NCI-H510A (cell line): ENCODE measurements around the gene EBF3.

ENCODE experiments used
- DNase-seq: peaks from one replicate; lab custom pipeline; 2025; lab: John Stamatoyannopoulos, UW

The EBF3 gene

DNA sequence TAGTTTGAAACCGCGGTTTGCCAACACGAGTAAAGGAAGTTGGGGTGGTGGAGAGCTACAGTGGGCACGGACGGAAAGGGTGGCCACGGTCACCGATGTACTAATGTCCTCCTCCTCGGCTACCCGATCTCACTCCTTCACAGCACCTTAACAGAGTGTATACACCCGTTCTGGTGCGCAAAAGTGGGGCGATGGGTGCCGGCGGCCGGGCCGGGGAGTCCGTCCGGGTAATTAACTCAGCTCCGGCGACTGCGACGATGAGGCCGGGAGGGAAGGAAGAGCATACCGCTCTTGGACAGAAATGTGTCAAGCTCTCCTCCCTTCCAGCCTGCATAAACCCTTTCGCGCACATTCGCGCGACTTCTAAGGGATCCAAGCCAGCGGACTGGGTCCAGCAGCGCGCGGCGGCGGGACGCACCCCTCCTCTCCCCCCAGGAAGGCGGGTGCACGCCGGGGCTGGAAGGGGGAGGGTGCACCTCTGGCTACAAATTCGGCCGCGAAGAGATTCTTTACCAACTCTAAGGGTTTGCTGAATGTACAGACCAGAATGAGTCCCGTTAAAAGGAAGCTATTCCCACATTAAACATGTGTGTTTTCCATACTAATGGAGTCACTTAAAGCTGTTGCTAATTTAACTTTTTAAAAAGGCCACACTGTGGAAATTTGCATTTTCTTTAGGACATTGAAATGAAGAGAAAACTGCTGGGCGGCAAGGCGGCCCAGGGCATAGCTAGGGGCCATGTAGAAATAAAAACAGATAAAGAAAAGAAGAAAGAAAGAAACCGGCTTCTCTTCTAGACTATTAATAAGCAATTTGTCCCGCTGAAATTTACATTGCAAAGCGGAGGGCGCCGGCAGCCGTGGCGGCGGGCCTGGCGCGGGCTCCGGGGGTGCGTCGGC lies 6.6 kb upstream of the EBF3 start:
- DNase-seq, result no peak

DNA sequence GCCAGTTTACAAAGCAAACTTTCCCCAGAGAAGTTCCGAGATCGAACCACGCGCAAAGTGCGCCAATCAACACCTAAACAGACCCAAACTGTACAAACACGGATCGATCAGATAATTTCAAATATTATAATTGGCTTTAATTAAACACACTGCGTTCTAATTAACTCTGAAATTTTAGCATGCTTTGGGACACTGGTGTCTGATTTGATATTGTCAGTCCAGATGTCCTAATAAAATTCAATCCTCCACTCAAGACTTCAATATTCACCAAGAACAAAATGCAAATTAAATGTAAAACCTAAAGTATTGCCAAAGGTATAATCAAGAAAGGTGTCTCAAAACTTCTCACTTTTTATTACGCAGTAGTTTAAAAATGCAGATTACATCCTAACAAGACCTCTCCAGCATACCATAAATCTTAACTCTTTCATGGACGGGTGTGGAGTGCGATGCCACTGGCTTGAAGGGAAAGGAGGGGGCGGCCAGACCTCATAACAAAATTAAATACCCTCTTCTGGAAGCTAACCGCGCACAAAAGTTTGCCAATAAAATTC lies 5.9 kb upstream of the EBF3 start:
- no peak for DNase-seq

DNA sequence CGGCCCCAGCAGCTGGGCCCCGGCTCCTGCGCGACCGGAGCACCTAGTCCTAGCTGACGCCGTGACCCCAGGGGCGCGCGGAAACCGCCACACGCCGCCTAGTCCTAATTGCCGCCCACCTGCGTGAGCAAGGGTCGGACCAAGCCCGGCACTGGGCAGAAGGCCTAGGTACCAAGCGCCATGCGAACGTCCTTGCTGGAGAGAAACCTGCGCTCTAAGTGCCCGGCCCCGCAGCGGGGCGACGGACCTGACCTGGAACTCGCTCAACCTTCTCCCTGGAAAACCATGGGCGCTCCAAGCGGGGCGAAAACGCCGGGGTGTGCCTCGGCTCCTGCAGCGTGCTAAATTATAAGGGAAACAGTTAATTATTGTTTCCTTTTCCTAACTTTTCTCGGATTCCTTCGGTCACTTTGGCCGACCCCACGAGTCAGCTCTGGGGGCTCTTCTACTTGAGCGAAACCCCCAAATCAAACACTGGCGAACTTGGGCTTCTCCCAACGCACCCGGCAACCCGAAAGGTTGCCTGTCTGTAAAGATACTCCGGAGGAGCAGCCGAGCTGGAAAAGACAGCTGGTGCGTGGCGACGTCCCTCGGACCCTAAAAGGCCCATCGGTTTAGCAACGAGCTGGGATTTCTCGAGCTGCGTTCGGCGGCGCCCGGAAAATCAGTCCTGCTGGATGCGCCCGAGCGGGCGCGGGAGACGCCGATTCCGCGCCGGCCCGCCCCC lies 5.3 kb upstream of the EBF3 start:
- no peak for DNase-seq

DNA sequence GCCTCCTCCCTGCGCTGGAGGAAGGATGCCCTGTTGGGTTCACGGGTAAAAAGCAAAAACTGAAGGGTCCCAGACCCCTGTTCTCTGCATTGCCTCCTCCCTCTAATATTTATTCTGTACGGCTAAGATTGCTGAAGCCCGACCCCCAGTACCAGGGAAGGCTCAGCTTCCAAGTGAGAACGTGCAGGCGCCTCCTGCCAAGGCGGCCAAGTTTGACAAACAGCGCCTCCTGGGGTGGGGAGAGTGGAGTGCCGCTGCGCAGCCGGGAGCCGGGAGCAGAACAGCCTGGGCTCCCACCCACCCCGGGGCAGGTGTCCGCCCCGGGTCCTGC lies 4.7 kb upstream of the EBF3 start:
- no peak for DNase-seq

DNA sequence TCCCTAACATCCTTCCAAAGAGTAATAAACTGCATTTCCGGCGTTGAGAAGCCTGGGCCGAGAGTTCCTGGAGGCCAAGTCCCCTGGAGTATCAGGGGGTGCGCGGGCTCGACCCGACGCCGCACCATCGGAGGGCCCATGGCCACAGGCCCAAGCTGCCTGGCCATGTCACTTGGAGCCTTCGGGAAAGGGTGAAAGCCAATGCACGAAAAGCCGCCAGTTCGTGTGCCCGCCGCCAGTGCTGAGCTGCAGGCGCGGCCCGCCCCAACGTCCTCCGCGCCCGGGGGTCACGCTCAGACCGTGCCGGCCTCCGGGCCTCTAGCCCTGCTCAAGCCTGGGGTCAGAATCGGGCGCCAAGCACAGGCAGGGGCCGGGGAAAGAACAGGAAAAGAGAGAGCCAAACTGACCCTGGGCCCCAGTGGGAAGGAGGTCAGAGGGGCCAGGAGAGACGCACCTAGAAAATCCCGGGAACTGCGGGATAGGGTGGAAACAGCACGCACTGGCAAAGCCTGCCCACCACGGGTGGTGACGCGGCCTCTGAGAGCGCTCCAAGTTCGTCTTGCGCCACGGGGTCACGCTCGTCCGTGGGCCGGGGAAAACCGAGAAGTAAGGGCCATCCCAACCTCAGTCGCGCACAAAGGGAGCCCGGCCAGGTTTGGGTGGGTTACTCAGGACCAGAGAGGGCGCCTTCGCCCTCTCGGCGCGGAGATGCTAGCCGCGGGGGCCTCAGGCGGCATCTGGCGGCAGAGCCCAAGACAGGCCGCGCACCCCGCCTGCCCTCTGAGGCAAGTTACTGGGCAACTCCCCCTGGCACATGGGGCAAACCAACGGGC lies 4.2 kb upstream of the EBF3 start:
- DNase-seq, result no peak

DNA sequence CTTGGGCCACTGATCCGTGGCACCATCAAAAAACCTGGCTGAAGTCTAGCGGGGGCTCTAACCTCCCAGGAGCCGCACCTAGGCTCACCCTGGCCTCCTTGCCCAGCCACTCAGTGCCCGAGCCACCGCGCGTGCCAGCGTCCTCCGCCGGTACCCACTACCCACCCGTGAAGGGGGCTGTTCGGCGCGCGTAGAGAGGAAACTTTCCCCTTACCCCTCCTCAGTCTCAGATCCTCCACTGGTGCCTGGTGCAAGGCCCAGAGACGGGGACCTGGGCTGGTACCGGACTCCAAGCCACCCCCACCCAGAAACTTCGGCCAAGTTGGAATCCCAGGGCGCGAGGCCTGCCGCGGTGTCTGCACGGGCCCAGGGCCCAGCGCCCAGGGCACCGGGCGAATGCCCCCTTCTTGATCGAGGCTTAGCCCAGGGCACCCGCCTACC lies 3.5 kb upstream of the EBF3 start:
- DNase-seq, result no peak

DNA sequence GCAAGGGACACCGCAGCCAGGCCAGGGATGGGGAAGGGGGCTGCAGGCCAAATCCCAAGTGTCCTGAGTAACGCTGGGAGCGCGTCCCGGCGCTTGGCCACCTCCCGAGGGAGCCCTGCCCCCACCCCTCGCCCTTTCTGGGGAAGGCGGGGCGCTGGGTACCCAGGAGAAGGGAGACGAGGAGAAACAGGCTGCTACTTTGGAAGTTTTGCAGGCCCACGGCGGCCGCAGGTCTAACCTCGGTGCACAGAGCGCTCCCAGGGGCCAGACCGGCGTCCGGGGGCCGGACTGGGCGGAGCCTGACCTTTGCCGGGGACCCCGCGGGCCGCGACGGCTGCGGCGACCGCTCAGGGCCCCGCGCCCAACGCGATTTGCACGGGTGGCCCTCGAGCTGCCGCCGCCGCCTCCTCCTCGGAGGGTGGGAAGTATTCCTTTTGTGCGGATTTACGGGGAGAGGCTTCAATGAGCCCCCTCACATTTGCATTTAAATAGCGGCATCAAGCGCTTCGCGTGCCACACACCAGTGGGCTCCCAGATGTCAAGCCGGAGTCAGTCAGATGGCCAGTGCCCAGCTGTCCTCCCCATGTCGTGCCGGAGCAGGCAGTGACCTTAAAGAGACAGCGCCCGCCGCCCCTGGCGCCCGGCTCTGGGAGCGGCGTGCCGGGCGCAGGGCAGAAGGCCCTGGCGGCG lies 3.0 kb upstream of the EBF3 start:
- DNase-seq, result no peak

DNA sequence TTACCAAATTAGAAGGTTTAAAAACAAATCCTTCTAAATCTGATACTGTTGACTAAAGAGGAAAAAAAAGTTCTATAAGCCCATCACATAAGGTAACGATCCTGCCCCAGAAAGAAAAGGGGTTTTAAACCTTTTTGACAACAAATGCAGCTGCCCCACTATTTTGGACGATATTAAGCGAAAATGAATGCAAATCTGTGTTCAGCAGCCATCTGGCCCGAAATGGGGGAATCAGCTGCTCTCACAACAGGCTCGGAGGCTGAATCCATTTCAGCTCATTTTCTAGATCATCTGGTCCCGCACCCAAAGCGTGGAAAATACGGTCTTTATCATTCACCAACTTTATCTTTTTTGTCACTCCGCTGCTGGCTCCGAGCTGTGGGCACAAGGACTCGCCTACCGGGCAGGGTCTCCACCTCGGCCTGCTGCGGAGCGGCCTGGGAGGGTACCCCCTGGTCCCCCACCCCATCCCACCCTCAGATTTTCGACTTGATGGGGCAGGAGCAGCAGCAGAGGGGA lies 2.4 kb upstream of the EBF3 start:
- DNase-seq, result no peak

DNA sequence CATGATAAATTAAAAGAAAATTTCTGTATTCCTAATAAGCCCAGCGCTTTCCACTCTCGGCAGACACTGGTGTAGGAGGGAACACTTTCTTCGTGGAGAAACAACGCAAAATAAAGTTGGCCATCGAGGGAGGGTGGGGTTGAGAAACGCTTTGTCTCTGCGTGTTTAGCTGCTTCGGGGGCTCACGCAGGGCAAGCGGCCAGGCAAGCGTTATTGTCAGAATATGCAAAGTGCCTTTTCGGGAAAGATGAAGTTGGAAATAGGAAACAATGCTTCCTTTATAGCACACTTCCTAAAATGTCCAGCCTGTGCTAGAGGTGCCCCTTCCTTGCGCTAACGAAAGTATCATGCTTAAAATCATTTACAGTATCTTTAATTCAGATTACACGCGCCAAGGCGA lies 1.9 kb upstream of the EBF3 start:
- no peak for DNase-seq

DNA sequence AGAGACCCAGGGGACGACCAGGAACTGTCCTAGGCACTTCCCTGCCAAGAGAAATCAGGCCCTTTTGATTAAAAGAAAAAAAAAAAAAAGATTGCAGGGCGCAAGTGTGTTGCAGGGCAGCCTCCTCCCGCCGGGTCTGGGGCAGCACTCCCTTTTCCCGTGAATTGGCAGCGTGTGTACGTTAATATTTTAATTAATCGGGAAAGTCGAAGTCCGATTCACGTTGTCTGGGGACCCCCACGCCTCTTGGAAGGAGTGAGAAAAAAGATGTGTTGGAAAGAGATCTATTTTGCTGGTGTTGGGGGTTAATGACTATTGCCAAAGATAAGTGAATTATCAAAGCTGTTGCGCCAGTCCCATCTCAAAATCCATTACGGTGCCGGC lies 1.3 kb upstream of the EBF3 start:
- no peak for DNase-seq

DNA sequence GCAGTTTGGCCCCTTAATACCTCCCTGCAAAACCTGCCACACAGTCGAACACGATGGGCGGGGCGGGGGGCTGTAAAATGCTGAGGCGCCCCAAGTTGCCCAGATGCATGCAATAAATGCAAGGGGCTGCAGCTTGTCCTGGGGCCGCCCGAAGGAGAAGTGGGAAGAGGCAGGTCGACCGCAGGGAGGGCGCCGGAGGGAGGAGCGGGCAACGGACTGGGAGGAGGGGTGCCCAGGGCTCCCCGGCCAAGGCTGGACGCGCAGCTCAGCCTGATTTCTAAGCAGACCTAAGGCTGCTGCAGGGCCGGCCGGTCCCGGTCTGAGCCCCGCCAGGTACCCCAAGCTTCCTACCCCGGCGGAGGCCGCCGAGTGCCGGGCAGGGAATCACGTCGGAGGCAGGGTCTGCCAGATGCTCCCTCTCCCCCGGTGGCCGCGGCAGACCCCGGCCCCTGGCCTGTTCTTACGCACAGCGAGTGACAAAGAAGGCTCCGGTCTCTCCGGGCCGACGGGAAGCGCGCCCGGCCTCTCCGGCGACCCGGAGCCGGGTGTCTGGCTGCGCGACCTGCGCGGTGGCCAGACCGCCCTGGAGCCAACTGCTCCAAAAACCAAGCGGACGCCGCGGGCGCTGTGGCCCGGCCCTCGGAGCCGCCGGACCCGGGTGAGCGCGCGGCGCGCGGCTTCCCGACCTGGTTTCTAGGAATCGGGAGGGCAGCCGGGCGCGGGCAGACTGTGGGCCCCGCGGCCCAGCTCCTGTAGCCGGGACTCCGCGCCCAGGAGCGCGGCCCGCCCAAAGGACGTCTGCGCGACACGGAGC lies 744 bp upstream of the EBF3 start:
- no peak for DNase-seq

DNA sequence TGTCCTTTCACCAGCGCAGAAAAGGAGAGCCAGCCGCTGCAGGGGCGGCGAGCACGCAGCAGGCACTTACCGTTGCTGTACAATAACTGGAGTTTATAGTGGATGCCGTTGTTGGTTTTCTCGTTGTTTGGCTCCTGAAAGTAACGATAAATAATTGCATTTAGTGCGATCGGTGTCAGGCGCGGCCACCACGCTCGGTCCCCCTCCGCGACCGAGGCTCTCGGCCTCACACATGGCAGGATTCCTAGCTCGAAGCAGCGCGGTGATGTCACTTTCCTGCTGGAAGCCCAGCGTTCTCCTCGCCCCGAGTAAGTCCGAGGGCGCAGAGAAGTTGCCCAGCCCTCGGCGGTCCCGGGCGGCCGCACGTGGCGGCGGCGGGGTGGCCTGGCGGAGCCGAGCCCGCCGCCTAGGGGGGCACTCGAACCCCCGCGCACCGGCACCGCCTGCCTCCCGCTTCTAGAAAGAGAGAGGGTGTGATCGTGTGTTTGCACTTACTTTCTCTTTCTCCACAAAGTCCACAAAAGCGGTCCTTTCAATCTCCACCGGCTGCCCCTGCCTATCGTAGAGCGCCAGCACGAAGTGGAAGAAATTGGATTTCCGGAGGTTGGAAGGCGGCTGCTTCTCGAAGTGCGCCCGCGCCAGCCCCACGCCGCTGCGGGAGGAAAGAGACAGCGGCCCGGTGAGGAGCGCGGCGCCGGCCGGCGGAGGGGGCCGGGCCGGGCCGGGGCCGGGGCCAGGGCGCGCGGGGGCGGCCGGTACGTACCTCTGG lies 1.0 kb downstream of the EBF3 start:
- DNase-seq, result no peak

DNA sequence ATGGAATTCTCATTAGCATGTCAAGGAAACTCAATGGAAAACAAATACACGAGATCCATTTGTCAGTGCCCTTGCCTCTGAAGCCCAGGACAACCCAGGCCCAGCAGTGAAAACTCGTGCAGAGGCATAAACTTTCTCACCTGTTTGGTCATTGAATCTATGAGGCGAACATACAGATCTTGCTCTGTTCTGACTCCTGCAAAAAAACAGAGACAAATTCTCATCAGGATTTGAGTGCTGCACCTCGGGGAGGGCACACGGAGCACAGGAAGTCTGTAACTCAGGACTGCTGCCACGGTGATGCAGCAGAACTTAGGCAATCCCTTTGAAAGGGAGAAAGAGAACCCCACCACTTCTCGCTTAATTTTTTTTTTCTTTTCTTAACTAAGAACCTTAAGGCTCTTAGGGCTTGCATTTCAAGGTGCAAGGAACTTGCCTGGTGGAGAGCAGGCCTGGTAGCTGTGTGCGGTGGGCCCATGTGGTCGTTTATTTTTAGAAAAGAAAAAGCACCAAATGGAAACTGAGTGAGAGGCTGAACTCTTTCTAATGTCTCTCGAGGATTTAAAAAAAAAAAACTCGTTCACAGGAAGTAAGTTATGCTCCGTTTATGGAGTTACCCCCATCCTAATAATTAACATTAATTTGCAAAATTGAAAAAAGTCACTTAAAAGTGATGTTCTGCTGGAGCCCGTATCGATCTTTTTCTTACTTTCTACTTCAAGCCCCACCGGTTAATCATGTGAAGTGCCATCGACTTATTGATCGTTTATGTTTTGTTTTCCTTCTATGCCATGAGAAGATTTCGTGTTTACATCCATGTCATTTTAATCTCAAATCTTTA lies 1.8 kb downstream of the EBF3 start:
- DNase-seq, result no peak

DNA sequence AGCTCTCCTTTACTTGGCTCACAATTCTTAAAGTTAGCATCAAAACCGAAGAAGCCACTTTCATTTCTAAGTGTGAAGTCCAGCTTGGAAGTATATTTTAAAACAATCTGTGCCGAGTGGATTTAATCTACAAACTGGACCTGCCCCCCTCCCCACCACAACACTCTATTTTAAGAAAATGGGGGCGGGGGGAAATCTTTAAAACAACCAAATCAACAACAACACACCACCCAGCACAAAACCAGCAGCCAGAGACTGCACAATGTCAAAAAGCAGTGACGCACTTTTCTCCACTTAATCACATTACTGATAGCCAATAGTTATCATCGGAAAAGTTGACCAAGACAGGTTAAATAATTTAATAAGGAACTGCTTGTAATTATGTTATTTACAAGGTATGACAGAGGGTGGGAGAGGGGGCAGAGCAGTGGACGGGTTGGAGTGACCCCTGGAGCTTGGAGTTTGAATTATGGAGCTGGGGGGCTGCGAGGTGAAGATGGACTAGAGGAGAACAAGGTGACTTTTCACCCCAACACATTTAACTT lies 2.8 kb downstream of the EBF3 start:
- no peak for DNase-seq

DNA sequence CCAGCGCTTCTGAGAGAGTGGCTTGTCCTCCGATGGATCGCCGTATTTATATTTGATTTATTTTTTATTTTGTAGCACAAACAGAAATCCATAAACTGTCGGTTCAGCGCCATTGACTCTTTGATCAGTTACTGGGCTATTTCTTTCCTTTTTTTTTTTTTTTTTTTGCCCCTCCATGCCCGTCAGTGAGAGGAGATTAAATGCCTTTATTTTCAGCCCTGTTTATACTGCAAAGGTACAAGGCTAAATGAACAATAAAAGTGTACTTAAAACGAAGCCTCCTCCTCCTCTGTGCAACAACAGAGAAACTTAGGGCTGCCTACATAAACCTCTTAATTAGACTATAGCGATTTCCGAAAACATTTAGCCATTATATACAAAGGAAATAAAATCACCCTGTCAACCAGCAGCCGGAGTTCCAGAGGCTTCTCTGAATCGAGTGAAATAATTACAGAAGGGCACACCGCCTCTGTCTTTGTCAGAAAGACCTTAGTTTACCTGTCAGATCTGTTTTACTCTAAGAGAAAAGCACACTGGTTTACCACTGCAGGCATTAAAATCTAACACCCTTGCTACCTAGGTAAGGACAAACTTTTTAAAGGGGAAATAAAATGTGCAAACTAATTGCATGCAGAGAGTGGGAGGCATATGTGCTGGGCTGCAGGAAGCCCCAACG lies 3.5 kb downstream of the EBF3 start:
- no peak for DNase-seq

DNA sequence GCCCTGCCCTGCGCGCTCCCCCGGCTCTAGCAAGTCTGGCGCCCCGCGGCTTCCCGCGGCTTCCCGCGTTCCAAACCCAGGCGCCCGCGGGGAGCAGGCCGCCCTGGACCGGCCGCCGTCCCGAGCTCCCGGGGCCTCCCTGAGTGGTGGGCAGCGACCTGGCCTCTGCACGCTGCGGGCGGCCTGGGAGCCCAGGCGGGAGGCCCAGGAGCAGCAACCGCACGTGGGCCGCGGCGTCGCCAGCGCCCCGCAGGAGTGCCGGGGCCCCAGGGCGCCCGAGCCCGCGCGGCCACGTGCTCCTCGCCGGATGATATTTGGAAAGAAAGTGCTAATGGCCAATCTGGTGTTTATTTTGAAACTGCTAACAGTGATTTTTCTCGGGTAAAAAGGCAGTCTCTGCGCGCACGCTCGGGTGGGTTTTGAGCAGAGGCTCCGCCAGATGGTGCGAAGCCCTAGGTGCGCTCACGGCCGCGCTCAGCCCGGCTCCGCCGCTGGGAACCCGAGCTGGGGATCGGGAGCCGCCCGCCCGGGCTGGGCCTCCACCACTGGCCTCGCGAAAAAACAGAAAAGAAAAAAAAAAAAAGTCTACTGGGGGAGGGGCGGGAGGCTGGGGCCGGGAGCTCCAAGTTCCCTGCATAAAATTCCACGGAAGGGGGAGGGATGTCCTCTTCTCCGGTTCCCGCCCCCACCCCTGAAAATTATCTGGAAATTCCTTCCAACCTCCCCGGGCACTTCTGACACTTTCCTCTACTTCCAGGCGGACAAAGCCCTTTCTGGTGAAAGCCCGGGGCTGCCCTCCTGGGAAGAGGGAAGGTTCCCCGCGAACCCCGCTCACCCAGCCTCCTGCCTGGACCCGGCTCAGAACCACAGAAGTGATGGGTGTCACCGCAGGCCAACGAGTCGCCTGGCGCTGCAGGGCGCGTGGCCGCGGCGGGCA lies 4.3 kb downstream of the EBF3 start:
- DNase-seq, result no peak
